ENCODE results near the gene CLIC5. TPM values are rescaled to one million over a fixed set of nuclear protein-coding genes. Genes with fewer than 3 reads are reported as not detected.
A peak's percentile ranks its signal among the peaks of the same experiment; 100 is the strongest.

Gene CLIC5
- total RNA-seq, 4 donors from 2014 or later = 78.6 to 97.0 (median 91.7) TPM

GRCh38 chr6:46050845-46051405, 35.3 kb upstream of the CLIC5 start:
- TF ChIP-seq CTCF (IDR thresholded peaks at IDR 0.05 in 4 of 5, conservative IDR thresholded peaks at IDR 0.05 in 1 of 5) (no peak), POLR2A (IDR thresholded peaks at IDR 0.05) (no peak)
- in situ Hi-C loops (cut with MboI; ENCODE audit: low sequenced_read_pairs in 4 of 4) (loop anchor here (25.0 kb wide), 3 partner anchors 114 to 586 kb away; no protein-coding TSS in a partner anchor), intact Hi-C loops (cut with DNase I; ENCODE audit: low total_unique reads) (loop anchor here (5.0 kb wide), 2 partner anchors 76 to 119 kb away; partner anchors contain the start of gene ENPP4)
- H3K4me1 ChIP-seq = peaks cover 50 to 60% of the 10 kb centered on the region in 2 donors
- H3K4me3 ChIP-seq = no peak overlapping the region
- no peak overlapping the region for H3K27ac ChIP-seq
- no peak for DNase-seq
- no peaks in the 10 kb centered on the region for H3K27me3 ChIP-seq
- ATAC-seq = no peak
- H3K9me3 ChIP-seq = no peaks in the 10 kb centered on the region
- H3K36me3 ChIP-seq = no peaks in the 10 kb centered on the region

GRCh38 chr6:46048646-46049297, 33.1 kb upstream of the CLIC5 start:
- H3K4me1 ChIP-seq = peaks cover 58 to 68% of the 10 kb centered on the region in 2 donors
- TF ChIP-seq CTCF (IDR thresholded peaks at IDR 0.05 in 4 of 5, conservative IDR thresholded peaks at IDR 0.05 in 1 of 5) (no peak), POLR2A (IDR thresholded peaks at IDR 0.05) (no peak)
- ATAC-seq = no peak

GRCh38 chr6:46046558-46047174, 31.0 kb upstream of the CLIC5 start:
- no peak for TF ChIP-seq CTCF (IDR thresholded peaks at IDR 0.05 in 4 of 5, conservative IDR thresholded peaks at IDR 0.05 in 1 of 5)
- no peak for TF ChIP-seq POLR2A (IDR thresholded peaks at IDR 0.05)
- intact Hi-C loops (cut with DNase I; ENCODE audit: low total_unique reads) = no loop called here
- no peak overlapping the region for H3K4me3 ChIP-seq
- ATAC-seq (peak; percentile 69 to 71), DNase-seq (peak in 1 of 2 donors; percentile 43)
- peak overlapping the region; percentile 84 to 91 (median 86) for H3K27ac ChIP-seq
- in situ Hi-C loops (cut with MboI; ENCODE audit: low sequenced_read_pairs in 4 of 4) = no loop called here
- no peaks in the 10 kb centered on the region for H3K9me3 ChIP-seq
- no peaks in the 10 kb centered on the region for H3K27me3 ChIP-seq
- peaks cover 51 to 57% of the 10 kb centered on the region in 2 donors for H3K4me1 ChIP-seq
- H3K36me3 ChIP-seq = no peaks in the 10 kb centered on the region

More at GRCh38 chr6:46048646-46049297, 33.1 kb upstream of the CLIC5 start:
- intact Hi-C loops (cut with DNase I; ENCODE audit: low total_unique reads) = no loop called here
- in situ Hi-C loops (cut with MboI; ENCODE audit: low sequenced_read_pairs in 4 of 4) = no loop called here
- Histone ChIP-seq H3K27ac (peak overlapping the region in 2 of 4 donors; percentile 8 to 12), H3K9me3 (no peaks in the 10 kb centered on the region), H3K27me3 (no peaks in the 10 kb centered on the region), H3K4me3 (no peak overlapping the region), H3K36me3 (no peaks in the 10 kb centered on the region)
- no peak for DNase-seq

GRCh38 chr6:46044881-46045617, 29.4 kb upstream of the CLIC5 start:
- no peak overlapping the region for H3K4me3 ChIP-seq
- intact Hi-C loops (cut with DNase I; ENCODE audit: low total_unique reads) (loop anchor here (2.0 kb wide), 1 partner anchor 28 kb away; no protein-coding TSS in a partner anchor), in situ Hi-C loops (cut with MboI; ENCODE audit: low sequenced_read_pairs in 4 of 4) (no loop called here)
- H3K27me3 ChIP-seq = no peaks in the 10 kb centered on the region
- TF ChIP-seq POLR2A (IDR thresholded peaks at IDR 0.05) (peak in 1 of 2 donors; percentile 22), CTCF (IDR thresholded peaks at IDR 0.05 in 4 of 5, conservative IDR thresholded peaks at IDR 0.05 in 1 of 5) (no peak)
- H3K27ac ChIP-seq = peak overlapping the region; percentile 84 to 91 (median 86)
- ATAC-seq (peak; percentile 93 to 95), DNase-seq (peak; percentile 52 to 81)
- no peaks in the 10 kb centered on the region for H3K9me3 ChIP-seq
- H3K4me1 ChIP-seq = peaks cover 46 to 52% of the 10 kb centered on the region in 2 donors
- no peaks in the 10 kb centered on the region for H3K36me3 ChIP-seq
